GM23338 (cell line): Measurements from ENCODE around the gene EID1.

Source experiments
- CREB1 ChIP-seq: fragments of 250-450 bp; sonication (Bioruptor Pico); IDR thresholded peaks from 2 replicates; pipeline ENCODE4 v1.5.0; 2020; ENCODE audit warnings: low read depth, mild to moderate bottlenecking, moderate library complexity
- EZH2 ChIP-seq: fragments of 200-600 bp; sonication (generic); IDR thresholded peaks from one replicate; pipeline ENCODE4 v1.8.0; 2017; ENCODE audit warnings: antibody characterized with exemption, mild to moderate bottlenecking, low read depth; ENCODE audit not compliant: unreplicated experiment
- EZH2phosphoT487 ChIP-seq: fragments of 200-600 bp; sonication (generic); IDR thresholded peaks from one replicate; pipeline ENCODE4 v1.8.1; 2018; ENCODE audit warnings: antibody characterized with exemption; ENCODE audit not compliant: unreplicated experiment
- JUNB ChIP-seq: IDR thresholded peaks from one replicate; pipeline ENCODE4 v1.6.1; 2016; ENCODE audit warnings: antibody characterized with exemption; ENCODE audit not compliant: unreplicated experiment
- NANOG ChIP-seq: IDR thresholded peaks from 2 replicates; pipeline ENCODE4 v1.6.1; 2016; ENCODE audit warnings: antibody characterized with exemption, borderline replicate concordance
- POLR2AphosphoS5 ChIP-seq: IDR thresholded peaks from 2 replicates; pipeline ENCODE4 v1.6.1; 2016; ENCODE audit warnings: antibody characterized with exemption, low read depth
- ZNF114 ChIP-seq: fragments of 250-450 bp; sonication (Bioruptor Pico); IDR thresholded peaks from 2 replicates; pipeline ENCODE4 v1.5.0; 2020; ENCODE audit warnings: mild to moderate bottlenecking, moderate library complexity
- ZNF331 ChIP-seq: fragments of 250-450 bp; sonication (Bioruptor Pico); IDR thresholded peaks from 2 replicates; pipeline ENCODE4 v1.5.0; 2020; ENCODE audit warnings: low read depth, mild to moderate bottlenecking, moderate library complexity
- TF ChIP-seq, protein P1 (sequence below), 2 experiments: fragments of 200-600 bp in 1 of 2; sonication (generic) in 1 of 2; conservative IDR thresholded peaks; 2 replicates each; pipeline versions ENCODE4 v1.5.1 to v1.6.1; 2016 to 2017; ENCODE audit warnings: antibody characterized with exemption in 2 of 2, low read depth in 2 of 2, mild to moderate bottlenecking in 2 of 2, moderate library complexity in 1 of 2
- TF ChIP-seq, protein P2 (sequence below): IDR thresholded peaks from one replicate; pipeline ENCODE4 v1.6.1; 2018; ENCODE audit warnings: antibody characterized with exemption; ENCODE audit not compliant: unreplicated experiment
- TF ChIP-seq, protein P3 (sequence below): fragments of 250-450 bp; sonication (Bioruptor Pico); IDR thresholded peaks from 2 replicates; pipeline ENCODE4 v1.5.0; 2020; ENCODE audit warnings: mild to moderate bottlenecking, moderate library complexity

DNA sequence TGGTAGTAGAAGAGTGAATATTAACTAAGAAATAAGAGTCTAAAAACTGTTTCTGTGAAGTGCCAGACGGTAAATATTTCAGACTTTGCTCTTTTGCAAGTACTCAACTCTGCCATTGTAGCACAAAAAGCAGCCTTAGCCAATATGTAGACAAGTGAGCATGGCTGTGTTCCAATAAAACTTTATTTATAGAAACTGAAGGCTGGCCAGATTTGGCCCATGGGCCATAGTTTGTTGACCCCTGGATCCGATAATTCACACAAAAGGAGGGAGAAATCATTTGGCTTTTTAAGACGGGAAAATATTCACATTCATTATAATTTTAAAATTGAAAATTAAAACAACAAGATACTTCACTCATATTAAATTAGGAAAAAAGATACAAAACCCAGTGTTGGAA is 15.4 kb downstream of the EID1 start:
- TF ChIP-seq EZH2 = no peak
- TF ChIP-seq, protein P1, sequence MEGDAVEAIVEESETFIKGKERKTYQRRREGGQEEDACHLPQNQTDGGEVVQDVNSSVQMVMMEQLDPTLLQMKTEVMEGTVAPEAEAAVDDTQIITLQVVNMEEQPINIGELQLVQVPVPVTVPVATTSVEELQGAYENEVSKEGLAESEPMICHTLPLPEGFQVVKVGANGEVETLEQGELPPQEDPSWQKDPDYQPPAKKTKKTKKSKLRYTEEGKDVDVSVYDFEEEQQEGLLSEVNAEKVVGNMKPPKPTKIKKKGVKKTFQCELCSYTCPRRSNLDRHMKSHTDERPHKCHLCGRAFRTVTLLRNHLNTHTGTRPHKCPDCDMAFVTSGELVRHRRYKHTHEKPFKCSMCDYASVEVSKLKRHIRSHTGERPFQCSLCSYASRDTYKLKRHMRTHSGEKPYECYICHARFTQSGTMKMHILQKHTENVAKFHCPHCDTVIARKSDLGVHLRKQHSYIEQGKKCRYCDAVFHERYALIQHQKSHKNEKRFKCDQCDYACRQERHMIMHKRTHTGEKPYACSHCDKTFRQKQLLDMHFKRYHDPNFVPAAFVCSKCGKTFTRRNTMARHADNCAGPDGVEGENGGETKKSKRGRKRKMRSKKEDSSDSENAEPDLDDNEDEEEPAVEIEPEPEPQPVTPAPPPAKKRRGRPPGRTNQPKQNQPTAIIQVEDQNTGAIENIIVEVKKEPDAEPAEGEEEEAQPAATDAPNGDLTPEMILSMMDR (conservative IDR thresholded peaks at IDR 0.05; ENCODE audit: low read depth in 2 of 2) = no peak
- TF ChIP-seq, protein P2, sequence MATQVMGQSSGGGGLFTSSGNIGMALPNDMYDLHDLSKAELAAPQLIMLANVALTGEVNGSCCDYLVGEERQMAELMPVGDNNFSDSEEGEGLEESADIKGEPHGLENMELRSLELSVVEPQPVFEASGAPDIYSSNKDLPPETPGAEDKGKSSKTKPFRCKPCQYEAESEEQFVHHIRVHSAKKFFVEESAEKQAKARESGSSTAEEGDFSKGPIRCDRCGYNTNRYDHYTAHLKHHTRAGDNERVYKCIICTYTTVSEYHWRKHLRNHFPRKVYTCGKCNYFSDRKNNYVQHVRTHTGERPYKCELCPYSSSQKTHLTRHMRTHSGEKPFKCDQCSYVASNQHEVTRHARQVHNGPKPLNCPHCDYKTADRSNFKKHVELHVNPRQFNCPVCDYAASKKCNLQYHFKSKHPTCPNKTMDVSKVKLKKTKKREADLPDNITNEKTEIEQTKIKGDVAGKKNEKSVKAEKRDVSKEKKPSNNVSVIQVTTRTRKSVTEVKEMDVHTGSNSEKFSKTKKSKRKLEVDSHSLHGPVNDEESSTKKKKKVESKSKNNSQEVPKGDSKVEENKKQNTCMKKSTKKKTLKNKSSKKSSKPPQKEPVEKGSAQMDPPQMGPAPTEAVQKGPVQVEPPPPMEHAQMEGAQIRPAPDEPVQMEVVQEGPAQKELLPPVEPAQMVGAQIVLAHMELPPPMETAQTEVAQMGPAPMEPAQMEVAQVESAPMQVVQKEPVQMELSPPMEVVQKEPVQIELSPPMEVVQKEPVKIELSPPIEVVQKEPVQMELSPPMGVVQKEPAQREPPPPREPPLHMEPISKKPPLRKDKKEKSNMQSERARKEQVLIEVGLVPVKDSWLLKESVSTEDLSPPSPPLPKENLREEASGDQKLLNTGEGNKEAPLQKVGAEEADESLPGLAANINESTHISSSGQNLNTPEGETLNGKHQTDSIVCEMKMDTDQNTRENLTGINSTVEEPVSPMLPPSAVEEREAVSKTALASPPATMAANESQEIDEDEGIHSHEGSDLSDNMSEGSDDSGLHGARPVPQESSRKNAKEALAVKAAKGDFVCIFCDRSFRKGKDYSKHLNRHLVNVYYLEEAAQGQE = no peak
- no peak for TF ChIP-seq POLR2AphosphoS5
- TF ChIP-seq CREB1 (CRISPR knock-in tag) = no peak
- TF ChIP-seq EZH2phosphoT487 = no peak
- TF ChIP-seq JUNB = no peak
- TF ChIP-seq, protein P3, sequence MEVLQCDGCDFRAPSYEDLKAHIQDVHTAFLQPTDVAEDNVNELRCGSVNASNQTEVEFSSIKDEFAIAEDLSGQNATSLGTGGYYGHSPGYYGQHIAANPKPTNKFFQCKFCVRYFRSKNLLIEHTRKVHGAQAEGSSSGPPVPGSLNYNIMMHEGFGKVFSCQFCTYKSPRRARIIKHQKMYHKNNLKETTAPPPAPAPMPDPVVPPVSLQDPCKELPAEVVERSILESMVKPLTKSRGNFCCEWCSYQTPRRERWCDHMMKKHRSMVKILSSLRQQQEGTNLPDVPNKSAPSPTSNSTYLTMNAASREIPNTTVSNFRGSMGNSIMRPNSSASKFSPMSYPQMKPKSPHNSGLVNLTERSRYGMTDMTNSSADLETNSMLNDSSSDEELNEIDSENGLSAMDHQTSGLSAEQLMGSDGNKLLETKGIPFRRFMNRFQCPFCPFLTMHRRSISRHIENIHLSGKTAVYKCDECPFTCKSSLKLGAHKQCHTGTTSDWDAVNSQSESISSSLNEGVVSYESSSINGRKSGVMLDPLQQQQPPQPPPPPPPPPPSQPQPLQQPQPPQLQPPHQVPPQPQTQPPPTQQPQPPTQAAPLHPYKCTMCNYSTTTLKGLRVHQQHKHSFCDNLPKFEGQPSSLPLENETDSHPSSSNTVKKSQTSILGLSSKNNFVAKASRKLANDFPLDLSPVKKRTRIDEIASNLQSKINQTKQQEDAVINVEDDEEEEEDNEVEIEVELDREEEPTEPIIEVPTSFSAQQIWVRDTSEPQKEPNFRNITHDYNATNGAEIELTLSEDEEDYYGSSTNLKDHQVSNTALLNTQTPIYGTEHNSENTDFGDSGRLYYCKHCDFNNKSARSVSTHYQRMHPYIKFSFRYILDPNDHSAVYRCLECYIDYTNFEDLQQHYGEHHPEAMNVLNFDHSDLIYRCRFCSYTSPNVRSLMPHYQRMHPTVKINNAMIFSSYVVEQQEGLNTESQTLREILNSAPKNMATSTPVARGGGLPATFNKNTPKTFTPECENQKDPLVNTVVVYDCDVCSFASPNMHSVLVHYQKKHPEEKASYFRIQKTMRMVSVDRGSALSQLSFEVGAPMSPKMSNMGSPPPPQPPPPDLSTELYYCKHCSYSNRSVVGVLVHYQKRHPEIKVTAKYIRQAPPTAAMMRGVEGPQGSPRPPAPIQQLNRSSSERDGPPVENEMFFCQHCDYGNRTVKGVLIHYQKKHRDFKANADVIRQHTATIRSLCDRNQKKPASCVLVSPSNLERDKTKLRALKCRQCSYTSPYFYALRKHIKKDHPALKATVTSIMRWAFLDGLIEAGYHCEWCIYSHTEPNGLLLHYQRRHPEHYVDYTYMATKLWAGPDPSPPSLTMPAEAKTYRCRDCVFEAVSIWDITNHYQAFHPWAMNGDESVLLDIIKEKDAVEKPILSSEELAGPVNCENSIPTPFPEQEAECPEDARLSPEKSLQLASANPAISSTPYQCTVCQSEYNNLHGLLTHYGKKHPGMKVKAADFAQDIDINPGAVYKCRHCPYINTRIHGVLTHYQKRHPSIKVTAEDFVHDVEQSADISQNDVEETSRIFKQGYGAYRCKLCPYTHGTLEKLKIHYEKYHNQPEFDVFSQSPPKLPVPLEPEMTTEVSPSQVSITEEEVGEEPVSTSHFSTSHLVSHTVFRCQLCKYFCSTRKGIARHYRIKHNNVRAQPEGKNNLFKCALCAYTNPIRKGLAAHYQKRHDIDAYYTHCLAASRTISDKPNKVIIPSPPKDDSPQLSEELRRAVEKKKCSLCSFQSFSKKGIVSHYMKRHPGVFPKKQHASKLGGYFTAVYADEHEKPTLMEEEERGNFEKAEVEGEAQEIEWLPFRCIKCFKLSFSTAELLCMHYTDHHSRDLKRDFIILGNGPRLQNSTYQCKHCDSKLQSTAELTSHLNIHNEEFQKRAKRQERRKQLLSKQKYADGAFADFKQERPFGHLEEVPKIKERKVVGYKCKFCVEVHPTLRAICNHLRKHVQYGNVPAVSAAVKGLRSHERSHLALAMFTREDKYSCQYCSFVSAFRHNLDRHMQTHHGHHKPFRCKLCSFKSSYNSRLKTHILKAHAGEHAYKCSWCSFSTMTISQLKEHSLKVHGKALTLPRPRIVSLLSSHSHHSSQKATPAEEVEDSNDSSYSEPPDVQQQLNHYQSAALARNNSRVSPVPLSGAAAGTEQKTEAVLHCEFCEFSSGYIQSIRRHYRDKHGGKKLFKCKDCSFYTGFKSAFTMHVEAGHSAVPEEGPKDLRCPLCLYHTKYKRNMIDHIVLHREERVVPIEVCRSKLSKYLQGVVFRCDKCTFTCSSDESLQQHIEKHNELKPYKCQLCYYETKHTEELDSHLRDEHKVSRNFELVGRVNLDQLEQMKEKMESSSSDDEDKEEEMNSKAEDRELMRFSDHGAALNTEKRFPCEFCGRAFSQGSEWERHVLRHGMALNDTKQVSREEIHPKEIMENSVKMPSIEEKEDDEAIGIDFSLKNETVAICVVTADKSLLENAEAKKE (CRISPR knock-in tag) = no peak
- no peak for TF ChIP-seq NANOG
- TF ChIP-seq ZNF114 (CRISPR knock-in tag) = no peak
- TF ChIP-seq ZNF331 (CRISPR knock-in tag) = no peak
